Muscle of arm (tissue), 14 donors: ENCODE data around the gene SLC37A3. TPM values are rescaled to one million over a fixed set of nuclear protein-coding genes. Genes with fewer than 3 reads are reported as not detected.
A peak's percentile ranks its signal among the peaks of the same experiment; 100 is the strongest.
"Not testable (repeated sequence)": the region's sequence is repeated elsewhere in the genome, so short reads cannot be mapped to it uniquely, and the experiment has no call there.

ENCODE experiments used
- DNase-seq: peaks from one replicate; pipeline ENCODE4 v3.0.0-alpha.2; 2013
- long read RNA-seq, 11 donors: transcript quantifications; one replicate each; lab custom pipeline, GENCODE V29; 2026
- polyA plus RNA-seq, 12 donors: library from polyadenylated mRNA; unstranded; fragments of 120-200 nt; gene quantifications; one replicate each; pipeline ENCODE4 v1.2.1, GENCODE V29; 2013; ENCODE audit not compliant: insufficient read length in 12 of 12

Gene SLC37A3
- 100 to 1,000 TPM in 1 of 12 donors, 10 to 100 TPM in 10, not detected in 1; 23.5 to 110 (median 33.6) TPM for polyA plus RNA-seq
- long read RNA-seq, donor 1, partial matches to known transcripts, result 0 of 6 reads
- long read RNA-seq, donor 1, other reads (novel, unspliced or antisense), result 0 of 6 reads
- long read RNA-seq, donor 2, partial matches to known transcripts, result 0 of 3 reads
- long read RNA-seq, donor 2, other reads (novel, unspliced or antisense), result 0 of 3 reads
- long read RNA-seq, donor 3, result 0 reads
- long read RNA-seq, donor 4, partial matches to known transcripts, result 0 of 3 reads
- long read RNA-seq, donor 4, other reads (novel, unspliced or antisense), result 0 of 3 reads
- long read RNA-seq, donor 5, partial matches to known transcripts, result 0 of 4 reads
- long read RNA-seq, donor 5, other reads (novel, unspliced or antisense), result 0 of 4 reads
- long read RNA-seq, donor 6, result 0 reads
- long read RNA-seq, donor 7, partial matches to known transcripts, result 0 of 1 reads
- long read RNA-seq, donor 7, other reads (novel, unspliced or antisense), result 0 of 1 reads
- long read RNA-seq, donor 8, partial matches to known transcripts, result 0 of 6 reads
- long read RNA-seq, donor 8, other reads (novel, unspliced or antisense), result 0 of 6 reads
- long read RNA-seq, donor 9, result 0 reads
- long read RNA-seq, donor 10, partial matches to known transcripts, result 5 of 8 reads
- long read RNA-seq, donor 10, other reads (novel, unspliced or antisense), result 0 of 8 reads
- long read RNA-seq, donor 11, transcript SLC37A3-201 (15 exons, 3,349 nt), result major isoform, 8 of 9 reads
- long read RNA-seq, donor 11, partial matches to known transcripts, result 0 of 9 reads
- long read RNA-seq, donor 11, other reads (novel, unspliced or antisense), result 0 of 9 reads

- DNase-seq, result peak; percentile 83
Observed at GRCh38 chr7:140397784-140398750, at the start of gene SLC37A3. Gene SLC37A3, minus strand, starts transcription at chr7:140398530. Its CDS starts 16,004 bp downstream, at chr7:140382526.

GRCh38 chr7:140447841-140448240, 49.5 kb upstream of the SLC37A3 start:
- no peak for DNase-seq

GRCh38 chr7:140446467-140446866, 48.1 kb upstream of the SLC37A3 start:
- no peak for DNase-seq

GRCh38 chr7:140441519-140441918, 43.2 kb upstream of the SLC37A3 start:
- DNase-seq, result no peak

GRCh38 chr7:140440593-140440992, 42.3 kb upstream of the SLC37A3 start:
- DNase-seq, result no peak

GRCh38 chr7:140439359-140439758, 41.0 kb upstream of the SLC37A3 start:
- DNase-seq, result no peak

GRCh38 chr7:140435252-140435895, 37.0 kb upstream of the SLC37A3 start:
- DNase-seq, result no peak

- DNase-seq, result no peak
Observed at GRCh38 chr7:140433396-140433795, 35.1 kb upstream of the SLC37A3 start.

- DNase-seq, result no peak
Observed at GRCh38 chr7:140426130-140426529, 27.8 kb upstream of the SLC37A3 start.

- no peak for DNase-seq
Observed at GRCh38 chr7:140425718-140426117, 27.4 kb upstream of the SLC37A3 start.

GRCh38 chr7:140423501-140423900, 25.2 kb upstream of the SLC37A3 start:
- no peak for DNase-seq

- DNase-seq, result no peak
Observed at GRCh38 chr7:140421521-140421920, 23.2 kb upstream of the SLC37A3 start.

- no peak for DNase-seq
Observed at GRCh38 chr7:140418653-140419052, 20.3 kb upstream of the SLC37A3 start.

- not testable (repeated sequence) for DNase-seq
Observed at GRCh38 chr7:140418156-140418472, 19.8 kb upstream of the SLC37A3 start.

GRCh38 chr7:140417456-140418155, 19.3 kb upstream of the SLC37A3 start:
- no peak for DNase-seq

- DNase-seq, result no peak
Observed at GRCh38 chr7:140416560-140416959, 18.2 kb upstream of the SLC37A3 start.

GRCh38 chr7:140415816-140416215, 17.5 kb upstream of the SLC37A3 start:
- DNase-seq, result not testable (repeated sequence)

GRCh38 chr7:140415361-140415760, 17.0 kb upstream of the SLC37A3 start:
- DNase-seq, result no peak

- DNase-seq, result no peak
Observed at GRCh38 chr7:140404565-140405065, 6.3 kb upstream of the SLC37A3 start.

GRCh38 chr7:140403878-140404564, 5.7 kb upstream of the SLC37A3 start, which contains the start of gene RAB19:
Gene RAB19, plus strand, starts transcription at chr7:140404058. Its CDS starts 3,589 bp downstream, at chr7:140407647.
- no peak for DNase-seq
